HG03439 (cell line): Measurements from ENCODE around the gene JHY.

Experiments used
- ATAC-seq: cut with Tn5 transposase; IDR thresholded peaks from one replicate; pipeline ENCODE4 v1.9.1; 2021; ENCODE audit warnings: mild to moderate bottlenecking, moderate library complexity; ENCODE audit not compliant: unreplicated experiment

JHY gene

GRCh38 chr11:122937983-122938382, 55.4 kb downstream of the JHY start:
- no peak for ATAC-seq

- ATAC-seq: no peak
These were observed 56.0 kb downstream of the JHY start for GRCh38 chr11:122938557-122938956.

GRCh38 chr11:122951211-122951610, 68.7 kb downstream of the JHY start:
- ATAC-seq: no peak

GRCh38 chr11:122954455-122954854, 71.9 kb downstream of the JHY start:
- no peak for ATAC-seq

- ATAC-seq: no peak
These were observed 81.4 kb downstream of the JHY start for GRCh38 chr11:122963961-122964360.

- no peak for ATAC-seq
These were observed 93.6 kb downstream of the JHY start for GRCh38 chr11:122976061-122976733.

GRCh38 chr11:122976734-122977469, 94.3 kb downstream of the JHY start:
- no peak for ATAC-seq

GRCh38 chr11:122977470-122978298, 95.1 kb downstream of the JHY start:
- no peak for ATAC-seq

GRCh38 chr11:122978299-122978620, 95.7 kb downstream of the JHY start:
- no peak for ATAC-seq

- ATAC-seq: no peak
These were observed 96.7 kb downstream of the JHY start for GRCh38 chr11:122979103-122979814.

GRCh38 chr11:122979815-122980595, 97.4 kb downstream of the JHY start:
- no peak for ATAC-seq

GRCh38 chr11:122981388-122982264, 99.1 kb downstream of the JHY start, which contains the start of gene BSX:
TSS of gene BSX (minus strand) at chr11:122981834. CDS start at chr11:122981671, 163 bp downstream.
- no peak for ATAC-seq

- ATAC-seq: no peak
These were observed 101.1 kb downstream of the JHY start for GRCh38 chr11:122983438-122984185.

GRCh38 chr11:122984186-122985011, 101.8 kb downstream of the JHY start:
- no peak for ATAC-seq

- ATAC-seq: no peak
These were observed 113.0 kb downstream of the JHY start for GRCh38 chr11:122995526-122995925.

GRCh38 chr11:122998727-122999366, 116.3 kb downstream of the JHY start:
- no peak for ATAC-seq

- no peak for ATAC-seq
These were observed 118.2 kb downstream of the JHY start for GRCh38 chr11:123000721-123001120.
